Measurements from ENCODE around the gene MFN2.
"Not testable (repeated sequence)": the region's sequence is repeated elsewhere in the genome, so short reads cannot be mapped to it uniquely, and the experiment has no call there.

MFN2 gene

GRCh38 chr1:12007204-12007603 lies 27.0 kb downstream of the MFN2 start:
- no peaks in the 10 kb centered on the region for H3K9me3 ChIP-seq (ENCODE audit: insufficient read depth, low read length, severe bottlenecking)
- H3K36me3 ChIP-seq (ENCODE audit: insufficient read depth, low read length): peaks cover 87% of the 10 kb centered on the region
- no peaks in the 10 kb centered on the region for H3K4me1 ChIP-seq (ENCODE audit: insufficient read depth, low read length)
- H3K4me3 ChIP-seq (ENCODE audit: low read depth in 1 of 2, low read length in 2 of 2): no peak overlapping the region
- H3K9ac ChIP-seq (ENCODE audit: low read depth, low read length): no peak overlapping the region
- ATAC-seq (ENCODE audit: insufficient read depth, low read depth) (no peak), DNase-seq (no peak)
- H2AFZ ChIP-seq (ENCODE audit: low read depth, low read length): no peak overlapping the region
- TF ChIP-seq EZH2 (IDR thresholded peaks at IDR 0.05; ENCODE audit: borderline replicate concordance, low read depth, low read length, severe bottlenecking) (no peak), CTCF (IDR thresholded peaks at IDR 0.05; ENCODE audit: borderline replicate concordance, extremely low read depth, low read length, poor library complexity, severe bottlenecking) (no peak)
- H3K27ac ChIP-seq (ENCODE audit: low read length): no peak overlapping the region
- no peak overlapping the region for H3K4me2 ChIP-seq (ENCODE audit: insufficient read depth, low read length)
- no peaks in the 10 kb centered on the region for H3K79me2 ChIP-seq (ENCODE audit: insufficient read depth, low read length)
- H4K20me1 ChIP-seq (ENCODE audit: insufficient read depth, low read length): no peaks in the 10 kb centered on the region
- no peaks in the 10 kb centered on the region for H3K27me3 ChIP-seq (ENCODE audit: insufficient read depth, low read length, poor library complexity)

GRCh38 chr1:12008355-12008754 lies 28.1 kb downstream of the MFN2 start:
- H3K4me3 ChIP-seq (ENCODE audit: low read depth in 1 of 2, low read length in 2 of 2); H3K79me2 ChIP-seq (ENCODE audit: insufficient read depth, low read length); DNase-seq; H3K27ac ChIP-seq (ENCODE audit: low read length); H2AFZ ChIP-seq (ENCODE audit: low read depth, low read length); H4K20me1 ChIP-seq (ENCODE audit: insufficient read depth, low read length); H3K9me3 ChIP-seq (ENCODE audit: insufficient read depth, low read length, severe bottlenecking); H3K27me3 ChIP-seq (ENCODE audit: insufficient read depth, low read length, poor library complexity); H3K4me1 ChIP-seq (ENCODE audit: insufficient read depth, low read length); ATAC-seq (ENCODE audit: insufficient read depth, low read depth); H3K4me2 ChIP-seq (ENCODE audit: insufficient read depth, low read length); H3K9ac ChIP-seq (ENCODE audit: low read depth, low read length): not testable (repeated sequence)
- H3K36me3 ChIP-seq (ENCODE audit: insufficient read depth, low read length): peaks cover 86% of the 10 kb centered on the region

GRCh38 chr1:12009318-12009947 lies 29.2 kb downstream of the MFN2 start:
- no peak for TF ChIP-seq CTCF (IDR thresholded peaks at IDR 0.05; ENCODE audit: borderline replicate concordance, extremely low read depth, low read length, poor library complexity, severe bottlenecking)
- no peak for TF ChIP-seq EZH2 (IDR thresholded peaks at IDR 0.05; ENCODE audit: borderline replicate concordance, low read depth, low read length, severe bottlenecking)
- ATAC-seq (ENCODE audit: insufficient read depth, low read depth): no peak

GRCh38 chr1:12010746-12011570 lies 30.7 kb downstream of the MFN2 start:
- H3K9me3 ChIP-seq (ENCODE audit: insufficient read depth, low read length, severe bottlenecking): no peaks in the 10 kb centered on the region
- no peak for ATAC-seq (ENCODE audit: insufficient read depth, low read depth)

More at GRCh38 chr1:12009318-12009947, 29.2 kb downstream of the MFN2 start:
- DNase-seq: no peak
- H3K79me2 ChIP-seq (ENCODE audit: insufficient read depth, low read length): no peaks in the 10 kb centered on the region
- no peaks in the 10 kb centered on the region for H3K9me3 ChIP-seq (ENCODE audit: insufficient read depth, low read length, severe bottlenecking)
- H3K36me3 ChIP-seq (ENCODE audit: insufficient read depth, low read length): peaks cover 77% of the 10 kb centered on the region
- no peak overlapping the region for H3K27ac ChIP-seq (ENCODE audit: low read length)
- H3K4me2 ChIP-seq (ENCODE audit: insufficient read depth, low read length): no peak overlapping the region
- no peak overlapping the region for H3K4me3 ChIP-seq (ENCODE audit: low read depth in 1 of 2, low read length in 2 of 2)
- H3K27me3 ChIP-seq (ENCODE audit: insufficient read depth, low read length, poor library complexity): no peaks in the 10 kb centered on the region
- no peaks in the 10 kb centered on the region for H3K4me1 ChIP-seq (ENCODE audit: insufficient read depth, low read length)
- no peak overlapping the region for H3K9ac ChIP-seq (ENCODE audit: low read depth, low read length)
- no peak overlapping the region for H2AFZ ChIP-seq (ENCODE audit: low read depth, low read length)
- H4K20me1 ChIP-seq (ENCODE audit: insufficient read depth, low read length): no peaks in the 10 kb centered on the region

More at GRCh38 chr1:12010746-12011570, 30.7 kb downstream of the MFN2 start:
- Histone ChIP-seq H3K4me1 (ENCODE audit: insufficient read depth, low read length) (no peaks in the 10 kb centered on the region), H3K27me3 (ENCODE audit: insufficient read depth, low read length, poor library complexity) (no peaks in the 10 kb centered on the region), H3K9ac (ENCODE audit: low read depth, low read length) (no peak overlapping the region), H2AFZ (ENCODE audit: low read depth, low read length) (no peak overlapping the region), H3K27ac (ENCODE audit: low read length) (no peak overlapping the region), H4K20me1 (ENCODE audit: insufficient read depth, low read length) (no peaks in the 10 kb centered on the region), H3K4me2 (ENCODE audit: insufficient read depth, low read length) (no peak overlapping the region), H3K4me3 (ENCODE audit: low read depth in 1 of 2, low read length in 2 of 2) (no peak overlapping the region), H3K36me3 (ENCODE audit: insufficient read depth, low read length) (peaks cover 61% of the 10 kb centered on the region), H3K79me2 (ENCODE audit: insufficient read depth, low read length) (no peaks in the 10 kb centered on the region)
- no peak for DNase-seq
- TF ChIP-seq CTCF (IDR thresholded peaks at IDR 0.05; ENCODE audit: borderline replicate concordance, extremely low read depth, low read length, poor library complexity, severe bottlenecking) (no peak), EZH2 (IDR thresholded peaks at IDR 0.05; ENCODE audit: borderline replicate concordance, low read depth, low read length, severe bottlenecking) (no peak)
